GM23338 (cell line): ENCODE measurements around the gene PHF21A. TPM values are rescaled to one million over a fixed set of nuclear protein-coding genes. Genes with fewer than 3 reads are reported as not detected.
A peak's percentile ranks its signal among the peaks of the same experiment; 100 is the strongest.

Experiments
- ATAC-seq: fragments of 200-7000 bp; cut with Tn5 transposase; 3 replicates; pipeline ENCODE4 v1.9.1; 2020
- DNase-seq: peaks from one replicate; pipeline ENCODE4 v3.0.0-alpha.2; 2015; ENCODE audit warnings: low spot score
- H2AFZ ChIP-seq: fragments of 200-600 bp; sonication (generic); 2 replicates; pipeline ENCODE4 v1.8.0; 2016; ENCODE audit warnings: antibody characterized with exemption, mild to moderate bottlenecking, moderate library complexity
- H3F3A ChIP-seq: fragments of 200-600 bp; sonication (generic); replicated peaks from 2 replicates; pipeline ENCODE4 v1.8.0; 2017; ENCODE audit warnings: antibody characterized with exemption, mixed run types, low read depth
- H3K27ac ChIP-seq: fragments of 200-600 bp; sonication (generic); 2 replicates; pipeline ENCODE4 v1.6.1; 2016; ENCODE audit warnings: low read depth
- H3K27me3 ChIP-seq: fragments of 200-600 bp; sonication (generic); 2 replicates; pipeline ENCODE4 v1.8.0; 2016; ENCODE audit warnings: mild to moderate bottlenecking, mixed run types, moderate library complexity; ENCODE audit not compliant: insufficient read depth
- H3K36me3 ChIP-seq: fragments of 200-600 bp; sonication (generic); 2 replicates; pipeline ENCODE4 v1.8.0; 2016; ENCODE audit warnings: mild to moderate bottlenecking; ENCODE audit not compliant: insufficient read depth
- H3K4me1 ChIP-seq: fragments of 200-600 bp; sonication (generic); 2 replicates; pipeline ENCODE4 v1.8.0; 2016; ENCODE audit warnings: mild to moderate bottlenecking, moderate library complexity; ENCODE audit not compliant: insufficient read depth
- H3K4me2 ChIP-seq: fragments of 200-600 bp; sonication (generic); 2 replicates; pipeline ENCODE4 v1.7.1; 2017; ENCODE audit warnings: mixed run types
- H3K4me3 ChIP-seq: fragments of 200-600 bp; sonication (generic); 2 replicates; pipeline ENCODE4 v1.6.1; 2016; ENCODE audit warnings: mixed run types
- H3K79me2 ChIP-seq: fragments of 200-600 bp; sonication (generic); replicated peaks from 2 replicates; pipeline ENCODE4 v1.8.0; 2017; ENCODE audit warnings: mild to moderate bottlenecking; ENCODE audit not compliant: insufficient read depth
- H3K9me2 ChIP-seq: fragments of 200-600 bp; sonication (generic); 2 replicates; pipeline ENCODE4 v1.8.0; 2017; ENCODE audit not compliant: insufficient read depth
- H4K20me1 ChIP-seq: fragments of 200-600 bp; sonication (generic); replicated peaks from 2 replicates; pipeline ENCODE4 v1.8.0; 2017; ENCODE audit warnings: mild to moderate bottlenecking; ENCODE audit not compliant: insufficient read depth
- H3K27ac Mint-ChIP-seq: 2 replicates; pipeline ENCODE4 v1.8.0; 2020; ENCODE audit warnings: inconsistent platforms, mild to moderate bottlenecking, moderate library complexity, mixed read lengths
- H3K27me3 Mint-ChIP-seq: 3 replicates; pipeline ENCODE4 v1.8.0; 2022; ENCODE audit warnings: low read depth, mild to moderate bottlenecking, moderate library complexity, mixed read lengths, inconsistent platforms; ENCODE audit not compliant: insufficient read depth, poor library complexity
- H3K36me3 Mint-ChIP-seq: 3 replicates; pipeline ENCODE4 v1.8.0; 2021; ENCODE audit warnings: low read depth, mild to moderate bottlenecking, inconsistent platforms, moderate library complexity, mixed read lengths
- H3K4me1 Mint-ChIP-seq: 3 replicates; pipeline ENCODE4 v1.8.0; 2020; ENCODE audit warnings: mild to moderate bottlenecking, inconsistent platforms, mixed read lengths
- H3K4me3 Mint-ChIP-seq: 3 replicates; pipeline ENCODE4 v1.8.0; 2021; ENCODE audit warnings: moderate library complexity, mild to moderate bottlenecking, inconsistent platforms, mixed read lengths
- H3K9me3 Mint-ChIP-seq: 3 replicates; pipeline ENCODE4 v1.8.0; 2020; ENCODE audit warnings: moderate library complexity, mild to moderate bottlenecking, inconsistent platforms, mixed read lengths
- CREB1 ChIP-seq: fragments of 250-450 bp; sonication (Bioruptor Pico); IDR thresholded peaks from 2 replicates; pipeline ENCODE4 v1.5.0; 2020; ENCODE audit warnings: low read depth, mild to moderate bottlenecking, moderate library complexity
- CTCF ChIP-seq, 2 experiments: fragments of 200-600 bp in 1 of 2; sonication (generic) in 1 of 2; conservative IDR thresholded peaks; 2 replicates each; pipeline versions ENCODE4 v1.5.1 to v1.6.1; 2016 to 2017; ENCODE audit warnings: antibody characterized with exemption in 2 of 2, low read depth in 2 of 2, mild to moderate bottlenecking in 2 of 2, moderate library complexity in 1 of 2
- ETS1 ChIP-seq: IDR thresholded peaks from 2 replicates; pipeline ENCODE4 v1.6.1; 2016; ENCODE audit warnings: antibody characterized with exemption
- EZH2 ChIP-seq: fragments of 200-600 bp; sonication (generic); IDR thresholded peaks from one replicate; pipeline ENCODE4 v1.8.0; 2017; ENCODE audit warnings: antibody characterized with exemption, mild to moderate bottlenecking, low read depth; ENCODE audit not compliant: unreplicated experiment
- EZH2phosphoT487 ChIP-seq: fragments of 200-600 bp; sonication (generic); IDR thresholded peaks from one replicate; pipeline ENCODE4 v1.8.1; 2018; ENCODE audit warnings: antibody characterized with exemption; ENCODE audit not compliant: unreplicated experiment
- JUNB ChIP-seq: IDR thresholded peaks from one replicate; pipeline ENCODE4 v1.6.1; 2016; ENCODE audit warnings: antibody characterized with exemption; ENCODE audit not compliant: unreplicated experiment
- NANOG ChIP-seq: IDR thresholded peaks from 2 replicates; pipeline ENCODE4 v1.6.1; 2016; ENCODE audit warnings: antibody characterized with exemption, borderline replicate concordance
- POLR2AphosphoS5 ChIP-seq: IDR thresholded peaks from 2 replicates; pipeline ENCODE4 v1.6.1; 2016; ENCODE audit warnings: antibody characterized with exemption, low read depth
- REST ChIP-seq: IDR thresholded peaks from one replicate; pipeline ENCODE4 v1.6.1; 2018; ENCODE audit warnings: antibody characterized with exemption; ENCODE audit not compliant: unreplicated experiment
- STAT1 ChIP-seq: IDR thresholded peaks from one replicate; pipeline ENCODE4 v1.6.1; 2016; ENCODE audit warnings: antibody characterized with exemption; ENCODE audit not compliant: unreplicated experiment
- ZNF114 ChIP-seq: fragments of 250-450 bp; sonication (Bioruptor Pico); IDR thresholded peaks from 2 replicates; pipeline ENCODE4 v1.5.0; 2020; ENCODE audit warnings: mild to moderate bottlenecking, moderate library complexity
- ZNF331 ChIP-seq: fragments of 250-450 bp; sonication (Bioruptor Pico); IDR thresholded peaks from 2 replicates; pipeline ENCODE4 v1.5.0; 2020; ENCODE audit warnings: low read depth, mild to moderate bottlenecking, moderate library complexity
- ZNF462 ChIP-seq: fragments of 250-450 bp; sonication (Bioruptor Pico); IDR thresholded peaks from 2 replicates; pipeline ENCODE4 v1.5.0; 2020; ENCODE audit warnings: mild to moderate bottlenecking, moderate library complexity
- polyA plus RNA-seq: library from polyadenylated mRNA; unstranded; fragments of >200 nt; fragmentation: Nextera tagmentation; extraction: Ambion mirVana; gene quantifications from 2 replicates; pipeline ENCODE4 v1.2.1, GENCODE V29; 2016
- total RNA-seq: library from RNA; depleted of rRNA; stranded (reverse); fragments of >200 nt; shearing (Covaris generic); gene quantifications from 2 replicates; pipeline ENCODE4 v1.2.3, GENCODE V29; 2014

PHF21A gene
- total and polyA plus RNA-seq, 2 experiments from 2014 or later, result 21.7 to 23.6 TPM

GRCh38 chr11:46114378-46114777 lies 6.9 kb downstream of the PHF21A start:
- H3K27me3 ChIP-seq, result no peaks in the 10 kb centered on the region
- ATAC-seq, result no peak
- H3K27ac Mint-ChIP-seq, result no peak overlapping the region
- TF ChIP-seq ZNF331 (no peak), EZH2 (no peak), CTCF (conservative IDR thresholded peaks at IDR 0.05; ENCODE audit: low read depth in 2 of 2) (no peak), ZNF462 (no peak), CREB1 (CRISPR knock-in tag) (no peak), STAT1 (no peak), EZH2phosphoT487 (no peak), JUNB (no peak), ETS1 (no peak), REST (no peak), ZNF114 (no peak), POLR2AphosphoS5 (no peak), NANOG (no peak)
- H3K4me1 ChIP-seq, result peaks cover 12% of the 10 kb centered on the region; the same call in 1 of the 2 replicates
- H3K27ac ChIP-seq, result peak overlapping the region; percentile 7; the same call in 1 of the 2 replicates
- no peak overlapping the region for H3K4me3 Mint-ChIP-seq
- peaks cover 93% of the 10 kb centered on the region for H3K79me2 ChIP-seq
- H3K9me2 ChIP-seq, result no peaks in the 10 kb centered on the region
- H4K20me1 ChIP-seq, result no peaks in the 10 kb centered on the region
- no peak overlapping the region for H3K4me3 ChIP-seq
- H3K36me3 Mint-ChIP-seq, result no peaks in the 10 kb centered on the region
- no peaks in the 10 kb centered on the region for H3F3A ChIP-seq
- DNase-seq, result no peak
- H3K4me1 Mint-ChIP-seq, result peaks cover 34% of the 10 kb centered on the region; the same call in 2 of the 3 replicates
- H3K9me3 Mint-ChIP-seq, result no peaks in the 10 kb centered on the region
- peaks cover 4% of the 10 kb centered on the region for H3K27me3 Mint-ChIP-seq
- H3K36me3 ChIP-seq, result no peaks in the 10 kb centered on the region
- H3K4me2 ChIP-seq, result no peak overlapping the region
- H2AFZ ChIP-seq, result no peak overlapping the region
